Thyroid gland (tissue), 4 donors: Measurements from ENCODE around the gene ALOX5AP. TPM values are rescaled to one million over a fixed set of nuclear protein-coding genes. Genes with fewer than 3 reads are reported as not detected.

ENCODE experiments used
- DNase-seq, 2 donors: peaks; one replicate each; pipeline ENCODE4 v3.0.0-alpha.2; 2019
- H3K27ac ChIP-seq, 3 donors: fragments of 200-600 bp; sonication (generic); 1 replicate in 2 of 3; 2 replicates in 1 of 3; pipeline ENCODE4 v1.5.1; 2016 to 2019; ENCODE audit warnings: mild to moderate bottlenecking in 1 of 3, moderate library complexity in 1 of 3
- H3K27me3 ChIP-seq: fragments of 200-600 bp; sonication (generic); one replicate; pipeline ENCODE4 v1.5.1; 2019
- H3K36me3 ChIP-seq, 2 donors: fragments of 200-600 bp; sonication (generic); one replicate each; pipeline ENCODE4 v1.5.1; 2016 to 2019
- H3K4me1 ChIP-seq, 2 donors: fragments of 200-600 bp; sonication (generic); one replicate each; pipeline ENCODE4 v1.5.1; 2017 to 2019
- H3K4me3 ChIP-seq, 3 donors: fragments of 200-600 bp; sonication (generic); replicated peaks in 1 of 3; 1 replicate in 2 of 3; 2 replicates in 1 of 3; pipeline ENCODE4 v1.5.1; 2016; ENCODE audit warnings: mild to moderate bottlenecking in 1 of 3
- H3K9me3 ChIP-seq: fragments of 200-600 bp; sonication (generic); one replicate; pipeline ENCODE4 v1.5.1; 2017
- POLR2A ChIP-seq, 2 donors: fragments of 450-650 bp; IDR thresholded peaks; one replicate each; pipeline ENCODE4 v1.6.1; 2017; ENCODE audit warnings: antibody characterized with exemption in 2 of 2, mild to moderate bottlenecking in 2 of 2, moderate library complexity in 1 of 2
- WGBS, 2 donors: methylation state at CpG; one replicate each; pipeline ENCODE4 v1.1.5; 2017; 5-methylcytosine and 5-hydroxymethylcytosine counted together
- intact Hi-C: fragments of 100-400 bp; cut with DNase I; formaldehyde crosslinking; loops from one replicate; pipeline ENCODE4 v1.15.1; 2023
- total RNA-seq, 4 donors: library from RNA; depleted of rRNA; stranded (reverse); fragments of >200 nt; gene quantifications; one replicate each; pipeline ENCODE4 v1.2.3, GENCODE V29; 2016
- TF ChIP-seq, protein P1 (sequence below), 6 experiments: fragments of 200-600 bp in 3 of 6; fragments of 450-650 bp in 3 of 6; sonication (generic) in 3 of 6; IDR thresholded peaks; one replicate each; pipeline ENCODE4 v1.5.1; 2016 to 2019; ENCODE audit warnings: antibody characterized with exemption in 6 of 6, mild to moderate bottlenecking in 2 of 6, inconsistent platforms in 1 of 6, moderate library complexity in 1 of 6

The ALOX5AP gene
- total RNA-seq, 4 donors from 2014 or later: 3.6 to 13.4 (median 6.1) TPM

- 74 to 93% methylated on average over 4 of the region's 4 CpGs for WGBS, 2 donors
- TF ChIP-seq POLR2A (IDR thresholded peaks at IDR 0.05): no peak
- TF ChIP-seq, protein P1, sequence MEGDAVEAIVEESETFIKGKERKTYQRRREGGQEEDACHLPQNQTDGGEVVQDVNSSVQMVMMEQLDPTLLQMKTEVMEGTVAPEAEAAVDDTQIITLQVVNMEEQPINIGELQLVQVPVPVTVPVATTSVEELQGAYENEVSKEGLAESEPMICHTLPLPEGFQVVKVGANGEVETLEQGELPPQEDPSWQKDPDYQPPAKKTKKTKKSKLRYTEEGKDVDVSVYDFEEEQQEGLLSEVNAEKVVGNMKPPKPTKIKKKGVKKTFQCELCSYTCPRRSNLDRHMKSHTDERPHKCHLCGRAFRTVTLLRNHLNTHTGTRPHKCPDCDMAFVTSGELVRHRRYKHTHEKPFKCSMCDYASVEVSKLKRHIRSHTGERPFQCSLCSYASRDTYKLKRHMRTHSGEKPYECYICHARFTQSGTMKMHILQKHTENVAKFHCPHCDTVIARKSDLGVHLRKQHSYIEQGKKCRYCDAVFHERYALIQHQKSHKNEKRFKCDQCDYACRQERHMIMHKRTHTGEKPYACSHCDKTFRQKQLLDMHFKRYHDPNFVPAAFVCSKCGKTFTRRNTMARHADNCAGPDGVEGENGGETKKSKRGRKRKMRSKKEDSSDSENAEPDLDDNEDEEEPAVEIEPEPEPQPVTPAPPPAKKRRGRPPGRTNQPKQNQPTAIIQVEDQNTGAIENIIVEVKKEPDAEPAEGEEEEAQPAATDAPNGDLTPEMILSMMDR (IDR thresholded peaks at IDR 0.05): no peak
Measured at GRCh38 chr13:30705680-30706079, 29.7 kb upstream of the ALOX5AP start.

DNA sequence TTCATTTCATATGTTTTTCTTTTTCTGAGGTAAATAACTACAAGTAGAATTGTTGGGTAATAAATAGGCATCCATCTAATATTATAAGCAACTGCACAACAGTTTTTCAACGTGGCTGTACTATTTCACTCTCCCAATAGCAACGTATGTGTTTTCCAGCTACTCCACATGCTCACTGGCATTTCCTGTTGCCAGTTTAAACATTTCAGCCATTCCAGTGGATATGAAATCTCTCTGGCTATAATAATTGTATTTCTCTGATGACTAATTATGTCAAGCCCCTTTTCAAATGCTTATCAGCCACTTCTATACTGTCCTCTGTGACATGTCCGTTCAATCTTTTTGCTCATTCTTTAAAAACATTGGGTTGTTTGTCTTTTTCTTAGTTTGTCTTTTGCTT is 26.8 kb upstream of the ALOX5AP start:
- Histone ChIP-seq H3K36me3 (no peaks in the 10 kb centered on the region), H3K27ac (no peak overlapping the region), H3K4me3 (no peak overlapping the region), H3K9me3 (no peaks in the 10 kb centered on the region), H3K27me3 (no peaks in the 10 kb centered on the region), H3K4me1 (no peaks in the 10 kb centered on the region)
- TF ChIP-seq POLR2A (IDR thresholded peaks at IDR 0.05): no peak
- TF ChIP-seq, protein P1 (IDR thresholded peaks at IDR 0.05): no peak
- WGBS, 2 donors: 61 to 66% methylated on average over 3 of the region's 3 CpGs
- DNase-seq: no peak
- intact Hi-C loops: no loop called here

More at GRCh38 chr13:30705680-30706079, 29.7 kb upstream of the ALOX5AP start:
- Histone ChIP-seq H3K9me3 (no peaks in the 10 kb centered on the region), H3K36me3 (no peaks in the 10 kb centered on the region), H3K27ac (no peak overlapping the region), H3K4me1 (no peaks in the 10 kb centered on the region), H3K4me3 (no peak overlapping the region), H3K27me3 (no peaks in the 10 kb centered on the region)
- intact Hi-C loops: no loop called here
- DNase-seq: no peak

DNA sequence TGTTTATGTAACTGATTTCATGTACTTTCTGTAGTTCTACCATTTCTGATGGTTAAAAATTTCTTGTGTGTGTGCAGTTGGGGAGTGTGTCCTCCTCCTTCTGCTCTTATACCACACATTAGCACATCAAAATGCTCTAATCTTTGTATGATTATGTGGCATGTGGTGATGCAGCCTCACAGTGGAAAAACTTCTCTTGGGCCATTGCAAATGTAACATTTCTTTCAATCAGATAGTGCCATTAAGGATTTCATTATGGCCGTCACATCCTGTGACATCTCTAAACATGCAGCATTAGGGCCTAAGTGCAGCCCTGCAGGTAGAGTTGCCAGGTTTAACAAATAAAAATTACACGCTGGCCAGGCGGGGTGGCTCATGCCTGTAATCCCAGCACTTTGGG is 24.9 kb upstream of the ALOX5AP start:
- H3K36me3 ChIP-seq: no peaks in the 10 kb centered on the region
- intact Hi-C loops: no loop called here
- no peaks in the 10 kb centered on the region for H3K9me3 ChIP-seq
- H3K4me3 ChIP-seq: no peak overlapping the region
- WGBS, 2 donors: 85 to 93% methylated on average over 3 of the region's 3 CpGs
- H3K4me1 ChIP-seq: no peaks in the 10 kb centered on the region
- H3K27ac ChIP-seq: no peak overlapping the region
- TF ChIP-seq, protein P1 (IDR thresholded peaks at IDR 0.05): no peak
- no peak for TF ChIP-seq POLR2A (IDR thresholded peaks at IDR 0.05)
- H3K27me3 ChIP-seq: no peaks in the 10 kb centered on the region
- DNase-seq: no peak

DNA sequence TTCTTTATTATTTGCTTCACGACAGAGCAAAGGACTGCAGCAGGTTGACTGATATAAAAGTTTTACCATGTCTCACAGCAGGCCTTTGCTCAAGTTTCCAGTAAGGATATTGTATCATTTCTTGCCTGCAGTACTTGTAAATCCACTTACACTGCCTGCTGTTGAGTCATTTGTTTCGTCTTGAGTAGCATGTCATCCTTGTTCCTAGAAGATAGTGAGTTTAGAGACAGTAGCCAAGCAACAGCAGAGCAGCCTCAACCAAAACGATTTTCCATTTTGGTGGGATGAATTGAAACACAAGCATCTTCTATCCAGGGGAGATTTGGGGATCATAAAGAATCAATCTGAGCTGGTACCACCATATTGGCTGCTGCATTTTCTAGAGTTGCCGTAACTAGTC is 24.0 kb upstream of the ALOX5AP start:
- Histone ChIP-seq H3K36me3 (no peaks in the 10 kb centered on the region), H3K27me3 (no peaks in the 10 kb centered on the region), H3K9me3 (no peaks in the 10 kb centered on the region), H3K27ac (no peak overlapping the region), H3K4me1 (no peaks in the 10 kb centered on the region), H3K4me3 (no peak overlapping the region)
- 71 to 81% methylated on average over 4 of the region's 4 CpGs for WGBS, 2 donors
- TF ChIP-seq POLR2A (IDR thresholded peaks at IDR 0.05): no peak
- TF ChIP-seq, protein P1 (IDR thresholded peaks at IDR 0.05): no peak
- intact Hi-C loops: no loop called here
- no peak for DNase-seq

DNA sequence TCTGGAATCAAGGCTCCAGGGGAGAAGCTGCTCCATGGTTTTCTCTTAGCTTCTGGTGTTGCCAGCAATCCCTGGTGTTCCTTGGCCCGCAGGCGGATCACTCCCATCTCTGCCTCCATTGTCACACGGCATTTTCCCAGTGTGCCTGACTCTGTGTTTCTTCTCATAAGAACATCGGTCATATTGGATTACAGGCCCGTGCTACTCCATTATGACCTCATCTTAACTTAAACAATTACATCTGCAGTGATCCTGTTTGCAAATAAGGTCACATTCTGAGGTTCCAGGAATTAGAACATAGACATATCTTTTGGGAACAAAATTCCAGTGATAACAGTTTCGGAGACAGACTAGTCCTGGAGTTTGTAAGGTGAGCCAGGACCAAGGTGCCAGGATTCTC is 23.5 kb upstream of the ALOX5AP start:
- whole genome bisulfite sequencing, 2 donors: 96 to 97% methylated on average over 6 of the region's 6 CpGs
- H3K36me3 ChIP-seq: no peaks in the 10 kb centered on the region
- H3K4me3 ChIP-seq: no peak overlapping the region
- no peak for TF ChIP-seq POLR2A (IDR thresholded peaks at IDR 0.05)
- TF ChIP-seq, protein P1 (IDR thresholded peaks at IDR 0.05): no peak
- H3K27me3 ChIP-seq: no peaks in the 10 kb centered on the region
- H3K4me1 ChIP-seq: no peaks in the 10 kb centered on the region
- no peak for DNase-seq
- no peak overlapping the region for H3K27ac ChIP-seq
- H3K9me3 ChIP-seq: no peaks in the 10 kb centered on the region
- intact Hi-C loops: no loop called here
